HL-60/S4 treated with retinoic acid at 250 ng/mL for 4 days and 3 days (cell line): ENCODE data around the gene FAM181A.

ENCODE experiments used
- in situ Hi-C: fragments of 300-500 bp; cut with MboI; formaldehyde crosslinking; loops from 2 replicates; pipeline ENCODE4 v1.7.0; 2022; ENCODE audit warnings: low sequenced_read_pairs

Gene FAM181A

GRCh38 chr14:93947282-93947681, 20.1 kb downstream of the FAM181A start:
- in situ Hi-C loops: no loop called here

- in situ Hi-C loops: no loop called here
Observed at GRCh38 chr14:93949511-93950075, 22.4 kb downstream of the FAM181A start.

GRCh38 chr14:93950948-93951634, 23.9 kb downstream of the FAM181A start:
- in situ Hi-C loops: no loop called here

GRCh38 chr14:93951635-93952540, 24.7 kb downstream of the FAM181A start:
- in situ Hi-C loops: no loop called here

- in situ Hi-C loops: no loop called here
Observed at GRCh38 chr14:93952829-93953228, 25.7 kb downstream of the FAM181A start.

GRCh38 chr14:93953263-93953662, 26.1 kb downstream of the FAM181A start:
- in situ Hi-C loops: no loop called here

GRCh38 chr14:93953739-93954515, 26.8 kb downstream of the FAM181A start:
- in situ Hi-C loops: no loop called here

GRCh38 chr14:93954516-93954830, 27.3 kb downstream of the FAM181A start:
- in situ Hi-C loops: no loop called here

GRCh38 chr14:93954900-93955849, 28.0 kb downstream of the FAM181A start:
- in situ Hi-C loops: no loop called here

- in situ Hi-C loops: no loop called here
Observed at GRCh38 chr14:93955850-93956481, 28.8 kb downstream of the FAM181A start.

GRCh38 chr14:93956514-93957332, 29.6 kb downstream of the FAM181A start:
- in situ Hi-C loops: no loop called here

- in situ Hi-C loops: no loop called here
Observed at GRCh38 chr14:93957333-93957710, 30.2 kb downstream of the FAM181A start.

- in situ Hi-C loops: no loop called here
Observed at GRCh38 chr14:93957751-93958566, 30.8 kb downstream of the FAM181A start.

- in situ Hi-C loops: no loop called here
Observed at GRCh38 chr14:93958567-93959238, 31.6 kb downstream of the FAM181A start.

GRCh38 chr14:93959239-93960107, 32.3 kb downstream of the FAM181A start:
- in situ Hi-C loops: no loop called here

- in situ Hi-C loops: no loop called here
Observed at GRCh38 chr14:93960108-93960475, 32.9 kb downstream of the FAM181A start.
